ENCODE results near the gene RAMP1. TPM values are rescaled to one million over a fixed set of nuclear protein-coding genes. Genes with fewer than 3 reads are reported as not detected.

RAMP1 gene
- total RNA-seq, 2 experiments from 2014 or later: 0.64 to 3.9 TPM

GRCh38 chr2:237952851-237953250 is 93.4 kb downstream of the RAMP1 start:
- no peaks in the 10 kb centered on the region for H3K4me1 Mint-ChIP-seq
- peaks cover 25% of the 10 kb centered on the region for H3K27me3 Mint-ChIP-seq
- H3K36me3 Mint-ChIP-seq: no peaks in the 10 kb centered on the region
- H3K27ac Mint-ChIP-seq: no peak overlapping the region
- no peak overlapping the region for H3K4me3 Mint-ChIP-seq
- no peak for DNase-seq
- CTCF ChIA-PET: no interaction called here
- H3K9me3 Mint-ChIP-seq (ENCODE audit: low read depth): no peaks in the 10 kb centered on the region
- no peak for ATAC-seq

- H3K4me3 Mint-ChIP-seq: no peak overlapping the region
- no peaks in the 10 kb centered on the region for H3K9me3 Mint-ChIP-seq (ENCODE audit: low read depth)
- H3K4me1 Mint-ChIP-seq: no peaks in the 10 kb centered on the region
- no peaks in the 10 kb centered on the region for H3K36me3 Mint-ChIP-seq
- no peak for DNase-seq
- H3K27me3 Mint-ChIP-seq: peaks cover 29% of the 10 kb centered on the region
- no peak overlapping the region for H3K27ac Mint-ChIP-seq
- CTCF ChIA-PET: interaction anchor here (0.8 to 1.5 kb wide), 2 partner anchors 14 to 27 kb away, joined by 3 to 4 read pairs; no protein-coding TSS in a partner anchor
- ATAC-seq: peak; percentile 16
Measured at GRCh38 chr2:237955640-237956401, 96.4 kb downstream of the RAMP1 start.

DNA sequence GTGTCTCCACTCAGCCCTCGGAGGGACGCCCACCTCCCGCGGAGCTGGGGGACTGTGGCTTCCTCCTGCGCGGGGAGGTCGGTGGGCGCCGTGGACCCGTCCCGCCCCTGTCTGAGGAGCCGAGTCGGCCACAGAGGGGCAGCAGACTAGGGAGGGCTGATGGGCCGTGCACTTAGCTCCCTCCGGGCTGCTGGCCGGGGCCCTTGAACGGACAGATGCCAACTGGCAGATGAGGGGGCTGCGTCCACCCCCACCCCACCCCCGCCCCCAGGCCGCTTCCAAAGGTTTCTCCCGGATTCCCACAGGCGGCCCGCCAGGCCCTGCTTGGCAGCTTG is 96.9 kb downstream of the RAMP1 start:
- no peak for ATAC-seq
- no peak overlapping the region for H3K27ac Mint-ChIP-seq

DNA sequence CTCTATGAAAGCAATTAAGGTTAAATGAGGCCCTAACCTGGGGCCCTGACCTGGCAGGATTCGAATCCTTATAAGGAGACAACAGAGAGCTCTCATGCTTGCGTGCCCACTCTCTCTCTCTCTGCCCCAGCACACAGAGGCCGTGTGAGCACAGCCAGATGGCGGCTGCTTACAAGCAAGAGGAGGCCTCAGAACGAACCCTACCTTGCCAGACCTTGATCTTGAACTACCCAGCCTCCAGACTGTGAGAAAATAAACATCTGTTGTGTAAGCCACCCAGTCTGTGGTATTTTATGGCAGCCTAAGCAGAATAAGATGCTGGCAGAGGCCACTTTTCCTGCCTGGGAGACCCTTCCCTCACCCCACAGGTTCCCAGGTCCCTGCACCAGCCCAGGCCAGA is 102.2 kb downstream of the RAMP1 start:
- peaks cover 3% of the 10 kb centered on the region for H3K4me1 Mint-ChIP-seq
- no peak overlapping the region for H3K4me3 Mint-ChIP-seq
- H3K27me3 Mint-ChIP-seq: peaks cover 14% of the 10 kb centered on the region
- peaks cover 6% of the 10 kb centered on the region for H3K9me3 Mint-ChIP-seq (ENCODE audit: low read depth)
- ATAC-seq: no peak
- DNase-seq: no peak
- CTCF ChIA-PET: no interaction called here
- no peak overlapping the region for H3K27ac Mint-ChIP-seq
- peaks cover 8% of the 10 kb centered on the region for H3K36me3 Mint-ChIP-seq

More for the DNA sequence above, 96.9 kb downstream of the RAMP1 start:
- Mint-ChIP-seq H3K36me3 (no peaks in the 10 kb centered on the region), H3K9me3 (ENCODE audit: low read depth) (no peaks in the 10 kb centered on the region), H3K4me3 (no peak overlapping the region), H3K27me3 (peaks cover 27% of the 10 kb centered on the region), H3K4me1 (no peaks in the 10 kb centered on the region)
- DNase-seq: no peak
- CTCF ChIA-PET: interaction anchor here (0.6 to 1.5 kb wide), 2 partner anchors 9 to 14 kb away, joined by 4 read pairs; no protein-coding TSS in a partner anchor

Other genes with a start within 250 kb of the RAMP1 start
- 100 to 1,000 TPM; 197 to 229 TPM for gene LRRFIP1, start 232.0 kb upstream of the RAMP1 start, total RNA-seq
- gene RBM44, start 60.8 kb upstream of the RAMP1 start, total RNA-seq: 1 to 10 TPM in 1 of 2 experiments, under 1 TPM in 1; 0.42 to 1.2 TPM
- gene UBE2F, start 107.4 kb downstream of the RAMP1 start, total RNA-seq: 10 to 100 TPM; 22.1 to 44.1 TPM
- gene SCLY, start 201.4 kb downstream of the RAMP1 start, total RNA-seq: 10 to 100 TPM; 29.1 to 53.8 TPM
- gene ESPNL, start 240.7 kb downstream of the RAMP1 start, total RNA-seq: under 1 TPM in 1 of 2 experiments, not detected in 1; 0.05 TPM